Measurements from ENCODE around the gene MUC5B.

MUC5B gene

GRCh38 chr11:1302041-1302460, 79.2 kb downstream of the MUC5B start:
- no peak for DNase-seq

- no peak for DNase-seq
Measured at GRCh38 chr11:1302461-1303125, 79.7 kb downstream of the MUC5B start.

- no peak for DNase-seq
Measured at GRCh38 chr11:1303126-1303821, 80.4 kb downstream of the MUC5B start.

GRCh38 chr11:1303973-1304372, 81.1 kb downstream of the MUC5B start:
- no peak for DNase-seq

GRCh38 chr11:1304380-1304779, 81.5 kb downstream of the MUC5B start:
- DNase-seq, result no peak

GRCh38 chr11:1305063-1305495, 82.2 kb downstream of the MUC5B start:
- DNase-seq, result no peak

- DNase-seq, result no peak
Measured at GRCh38 chr11:1305501-1306056, 82.7 kb downstream of the MUC5B start.

GRCh38 chr11:1306186-1307162, 83.6 kb downstream of the MUC5B start:
- DNase-seq, result no peak

- no peak for DNase-seq
Measured at GRCh38 chr11:1307163-1307870, 84.5 kb downstream of the MUC5B start.

GRCh38 chr11:1307998-1308742, 85.3 kb downstream of the MUC5B start:
- DNase-seq, result no peak

- no peak for DNase-seq
Measured at GRCh38 chr11:1308743-1309497, 86.1 kb downstream of the MUC5B start.

- DNase-seq, result peak; percentile 98
Measured at GRCh38 chr11:1309498-1310317, 86.8 kb downstream of the MUC5B start, which contains the start of gene TOLLIP. Gene TOLLIP, minus strand, starts transcription at chr11:1309632. Its CDS starts 134 bp downstream, at chr11:1309498.

GRCh38 chr11:1310318-1310687, 87.4 kb downstream of the MUC5B start:
- DNase-seq, result no peak

- DNase-seq, result no peak
Measured at GRCh38 chr11:1310772-1311468, 88.1 kb downstream of the MUC5B start.
